Keratinocyte (primary cell): Measurements from ENCODE around the gene SLC13A3. TPM values are rescaled to one million over a fixed set of nuclear protein-coding genes. Genes with fewer than 3 reads are reported as not detected.

Experiments
- DNase-seq: peaks from one replicate; pipeline ENCODE4 v3.0.0-alpha.2; 2011; ENCODE audit warnings: low read depth, missing footprints, low spot score
- FAIRE-seq: peaks from 2 replicates; lab custom pipeline; 2011; peaks lifted over from hg19 to GRCh38; lab: Jason Lieb, UNC
- H2AFZ ChIP-seq: 2 replicates; pipeline ENCODE4 v1.6.0; 2012; ENCODE audit warnings: low read length, control low read depth, inconsistent platforms; ENCODE audit not compliant: control insufficient read depth
- H3K27ac ChIP-seq: 2 replicates; pipeline ENCODE4 v1.5.1; 2011; ENCODE audit warnings: low read length; ENCODE audit not compliant: control insufficient read depth, insufficient read depth
- H3K27me3 ChIP-seq: 3 replicates; pipeline ENCODE4 v1.6.0; 2011; ENCODE audit warnings: low read length; ENCODE audit not compliant: control insufficient read depth, insufficient read depth; ENCODE audit errors: extremely low read depth
- H3K36me3 ChIP-seq, 2 experiments: 2 replicates in 1 of 2; 3 replicates in 1 of 2; pipeline ENCODE4 v1.5.1; 2011; ENCODE audit warnings: low read length in 2 of 2, mild to moderate bottlenecking in 1 of 2; ENCODE audit not compliant: control insufficient read depth in 2 of 2, insufficient read depth in 2 of 2; ENCODE audit errors: extremely low read depth in 1 of 2
- H3K4me1 ChIP-seq: 3 replicates; pipeline ENCODE4 v1.5.1; 2011; ENCODE audit warnings: low read length; ENCODE audit not compliant: control insufficient read depth, insufficient read depth; ENCODE audit errors: extremely low read depth
- H3K4me2 ChIP-seq: 3 replicates; pipeline ENCODE4 v1.6.0; 2011; ENCODE audit warnings: low read depth, low read length; ENCODE audit not compliant: control insufficient read depth, insufficient read depth; ENCODE audit errors: extremely low read depth
- H3K4me3 ChIP-seq, 3 experiments: fragments of 200-600 bp in 1 of 3; sonication (generic) in 1 of 3; 2 replicates in 2 of 3; 3 replicates in 1 of 3; pipeline ENCODE4 v1.5.1; 2011 to 2016; ENCODE audit warnings: low read length in 3 of 3, mild to moderate bottlenecking in 3 of 3, control low read depth in 2 of 3, inconsistent platforms in 1 of 3, low read depth in 1 of 3, mixed read lengths in 1 of 3, mixed run types in 1 of 3, moderate library complexity in 1 of 3; ENCODE audit not compliant: control insufficient read depth in 2 of 3, insufficient read depth in 2 of 3; ENCODE audit errors: extremely low read depth in 1 of 3
- H3K79me2 ChIP-seq: 2 replicates; pipeline ENCODE4 v1.6.0; 2012; ENCODE audit warnings: low read length; ENCODE audit not compliant: control insufficient read depth, insufficient read depth
- H3K9ac ChIP-seq: 3 replicates; pipeline ENCODE4 v1.6.0; 2011; ENCODE audit warnings: low read length; ENCODE audit not compliant: control insufficient read depth, insufficient read depth; ENCODE audit errors: extremely low read depth
- H3K9me1 ChIP-seq: 3 replicates; pipeline ENCODE4 v1.6.0; 2011; ENCODE audit warnings: low read length; ENCODE audit not compliant: control insufficient read depth, insufficient read depth; ENCODE audit errors: extremely low read depth
- H3K9me3 ChIP-seq: 2 replicates; pipeline ENCODE4 v1.5.1; 2012; ENCODE audit warnings: low read depth, low read length; ENCODE audit not compliant: control insufficient read depth
- H4K20me1 ChIP-seq: 3 replicates; pipeline ENCODE4 v1.6.0; 2011; ENCODE audit warnings: low read length; ENCODE audit not compliant: control insufficient read depth, insufficient read depth; ENCODE audit errors: extremely low read depth
- EZH2 ChIP-seq: IDR thresholded peaks from one replicate; pipeline ENCODE4 v1.6.1; 2012; ENCODE audit warnings: inconsistent platforms, mild to moderate bottlenecking, low read length, moderate library complexity
- dilution Hi-C: fragments of 300-500 bp; cut with MboI; formaldehyde crosslinking; loops from one replicate; pipeline ENCODE4 v1.7.0; 2020; ENCODE audit warnings: low sequenced_read_pairs; ENCODE audit not compliant: extremely low pct_ligation_motif_present
- polyA plus RNA-seq, 5 experiments: library from polyadenylated mRNA; depleted of rRNA in 3 of 5; stranded (reverse) in 3 of 5; stranded (forward) in 1 of 5; unstranded in 1 of 5; fragments of >200 nt; gene quantifications; 1 replicate in 1 of 5; 2 replicates in 3 of 5; 3 replicates in 1 of 5; pipeline versions ENCODE4 v1.2.1 to v1.2.3, GENCODE V29; 2011 to 2012; ENCODE audit warnings: missing spikeins in 2 of 5, low read depth in 1 of 5, low replicate concordance in 1 of 5
- TF ChIP-seq, protein P1 (sequence below), 3 experiments: IDR thresholded peaks in 1 of 3; conservative IDR thresholded peaks in 1 of 3; optimal IDR thresholded peaks in 1 of 3; 2 replicates in 2 of 3; 3 replicates in 1 of 3; pipeline versions ENCODE3 to v1.5.1; 2011; ENCODE audit warnings: low read length in 3 of 3, mild to moderate bottlenecking in 3 of 3, moderate library complexity in 2 of 3, control low read depth in 1 of 3, inconsistent platforms in 1 of 3; ENCODE audit not compliant: insufficient read depth in 2 of 3; ENCODE audit errors: extremely low read depth in 1 of 3

SLC13A3 gene
- polyA plus RNA-seq, 1 donor (not counting 4 experiments of a cell fraction or from before 2014, with no cell fraction given): 4.5 TPM

DNA sequence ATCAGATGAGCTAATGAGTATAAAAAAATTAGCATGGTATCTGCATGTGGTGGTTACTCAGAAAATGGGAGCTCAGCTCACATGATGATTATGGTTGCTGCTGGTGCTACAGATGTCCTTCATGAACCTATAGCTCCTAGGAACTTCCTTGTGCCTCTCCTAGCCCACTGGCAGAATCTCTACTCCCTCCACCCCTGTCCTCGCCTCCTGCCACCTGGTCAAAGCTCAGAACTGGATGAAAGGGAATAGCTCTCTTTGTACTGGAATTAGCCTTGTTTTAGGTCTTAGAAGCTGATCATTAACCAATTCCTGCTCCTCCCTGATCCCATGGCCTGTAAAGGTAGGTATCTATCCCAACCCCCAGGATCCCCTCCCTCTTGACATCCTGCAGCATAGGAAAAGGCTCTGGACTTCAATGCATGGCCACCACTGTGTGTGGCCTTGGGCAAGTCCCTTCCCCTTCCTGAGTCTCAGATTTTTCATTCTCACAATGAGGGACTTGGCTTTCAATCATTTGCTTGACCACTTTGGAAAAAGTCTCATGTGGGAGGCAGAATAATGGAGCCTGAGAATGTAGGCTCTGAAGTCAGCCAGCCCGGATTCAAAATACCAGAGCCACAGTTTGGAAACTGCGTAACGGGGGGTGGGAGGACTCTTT, 43.9 kb downstream of the SLC13A3 start:
- Histone ChIP-seq H3K27ac (no peak overlapping the region), H2AFZ (no peak overlapping the region), H3K4me2 (no peak overlapping the region), H3K4me1 (no peaks in the 10 kb centered on the region), H3K9me1 (no peaks in the 10 kb centered on the region), H3K9me3 (no peaks in the 10 kb centered on the region), H3K79me2 (no peaks in the 10 kb centered on the region), H3K36me3 (no peaks in the 10 kb centered on the region), H3K4me3 (no peak overlapping the region), H4K20me1 (no peaks in the 10 kb centered on the region), H3K27me3 (no peaks in the 10 kb centered on the region), H3K9ac (no peak overlapping the region)
- FAIRE-seq: no peak
- dilution Hi-C loops: no loop called here
- TF ChIP-seq, protein P1, sequence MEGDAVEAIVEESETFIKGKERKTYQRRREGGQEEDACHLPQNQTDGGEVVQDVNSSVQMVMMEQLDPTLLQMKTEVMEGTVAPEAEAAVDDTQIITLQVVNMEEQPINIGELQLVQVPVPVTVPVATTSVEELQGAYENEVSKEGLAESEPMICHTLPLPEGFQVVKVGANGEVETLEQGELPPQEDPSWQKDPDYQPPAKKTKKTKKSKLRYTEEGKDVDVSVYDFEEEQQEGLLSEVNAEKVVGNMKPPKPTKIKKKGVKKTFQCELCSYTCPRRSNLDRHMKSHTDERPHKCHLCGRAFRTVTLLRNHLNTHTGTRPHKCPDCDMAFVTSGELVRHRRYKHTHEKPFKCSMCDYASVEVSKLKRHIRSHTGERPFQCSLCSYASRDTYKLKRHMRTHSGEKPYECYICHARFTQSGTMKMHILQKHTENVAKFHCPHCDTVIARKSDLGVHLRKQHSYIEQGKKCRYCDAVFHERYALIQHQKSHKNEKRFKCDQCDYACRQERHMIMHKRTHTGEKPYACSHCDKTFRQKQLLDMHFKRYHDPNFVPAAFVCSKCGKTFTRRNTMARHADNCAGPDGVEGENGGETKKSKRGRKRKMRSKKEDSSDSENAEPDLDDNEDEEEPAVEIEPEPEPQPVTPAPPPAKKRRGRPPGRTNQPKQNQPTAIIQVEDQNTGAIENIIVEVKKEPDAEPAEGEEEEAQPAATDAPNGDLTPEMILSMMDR (optimal IDR thresholded peaks at IDR 0.05 in 1 of 3, IDR thresholded peaks at IDR 0.05 in 1 of 3, conservative IDR thresholded peaks at IDR 0.05 in 1 of 3; ENCODE audit: extremely low read depth in 1 of 3, insufficient read depth in 2 of 3, low read length in 3 of 3): no peak
- TF ChIP-seq EZH2: no peak
- DNase-seq: no peak

GRCh38 chr20:46606817-46607190, 44.5 kb downstream of the SLC13A3 start:
- no peaks in the 10 kb centered on the region for H3K27me3 ChIP-seq
- H3K9me1 ChIP-seq: no peaks in the 10 kb centered on the region
- dilution Hi-C loops: no loop called here
- H3K9ac ChIP-seq: no peak overlapping the region
- H3K4me3 ChIP-seq: no peak overlapping the region
- no peaks in the 10 kb centered on the region for H3K9me3 ChIP-seq
- H2AFZ ChIP-seq: no peak overlapping the region
- H4K20me1 ChIP-seq: no peaks in the 10 kb centered on the region
- no peaks in the 10 kb centered on the region for H3K36me3 ChIP-seq
- no peak for FAIRE-seq
- DNase-seq: no peak
- no peaks in the 10 kb centered on the region for H3K4me1 ChIP-seq
- no peak overlapping the region for H3K4me2 ChIP-seq
- TF ChIP-seq, protein P1 (optimal IDR thresholded peaks at IDR 0.05 in 1 of 3, IDR thresholded peaks at IDR 0.05 in 1 of 3, conservative IDR thresholded peaks at IDR 0.05 in 1 of 3; ENCODE audit: extremely low read depth in 1 of 3, insufficient read depth in 2 of 3, low read length in 3 of 3): no peak
- TF ChIP-seq EZH2: no peak
- H3K27ac ChIP-seq: no peak overlapping the region
- no peaks in the 10 kb centered on the region for H3K79me2 ChIP-seq
